Activated CD4-positive, alpha-beta T cell treated with anti-CD3 and anti-CD28 coated beads for 48 hours (primary cell): ENCODE measurements around the gene NINJ2.

Experiments
- DNase-seq: peaks from one replicate; pipeline ENCODE4 v3.0.0-alpha.2; 2020

Gene NINJ2

GRCh38 chr12:612293-612692 lies 51.0 kb downstream of the NINJ2 start:
- no peak for DNase-seq

- no peak for DNase-seq
Observed at GRCh38 chr12:611721-612120, 51.5 kb downstream of the NINJ2 start.

- no peak for DNase-seq
Observed at GRCh38 chr12:608921-609320, 54.3 kb downstream of the NINJ2 start.

DNA sequence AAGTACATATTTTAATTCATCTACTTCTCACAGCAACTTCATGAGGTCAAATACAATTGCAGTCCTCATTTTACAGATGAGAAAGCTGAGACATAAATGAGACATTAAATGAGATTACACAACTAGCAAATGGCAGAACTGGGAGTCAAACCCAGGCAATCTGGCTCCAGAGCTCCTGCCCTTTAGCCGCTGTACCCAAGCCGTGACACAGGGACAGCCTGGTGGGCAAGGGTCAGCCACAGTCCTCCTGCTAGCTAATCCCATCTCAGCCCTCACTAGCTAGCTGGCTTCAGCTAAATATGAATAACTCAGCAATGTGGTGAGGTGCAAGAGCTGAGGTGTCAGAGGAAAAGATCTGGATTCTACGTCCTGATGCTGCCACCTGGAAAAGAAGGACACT lies 54.8 kb downstream of the NINJ2 start:
- no peak for DNase-seq

GRCh38 chr12:607541-608001 lies 55.7 kb downstream of the NINJ2 start:
- DNase-seq: no peak

DNA sequence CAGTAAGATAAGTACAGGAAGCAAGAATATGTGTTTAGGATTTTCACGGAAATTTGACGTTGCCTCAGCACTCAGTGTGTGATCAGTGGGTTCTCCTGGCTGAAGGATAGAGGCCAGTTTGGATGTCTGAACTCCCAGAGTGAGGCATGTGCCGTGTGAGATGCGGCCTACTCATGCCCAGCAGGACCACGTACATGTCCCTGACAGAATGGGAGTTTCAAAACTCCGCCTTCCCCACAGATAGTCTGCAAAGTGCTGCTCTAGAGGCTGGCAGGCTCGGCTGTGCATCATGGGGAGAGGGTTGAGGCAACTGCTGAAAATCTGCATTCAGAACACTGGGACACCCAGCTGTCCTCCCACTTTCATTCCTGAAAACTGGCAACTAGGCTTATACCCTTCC lies 58.3 kb downstream of the NINJ2 start:
- DNase-seq: no peak

DNA sequence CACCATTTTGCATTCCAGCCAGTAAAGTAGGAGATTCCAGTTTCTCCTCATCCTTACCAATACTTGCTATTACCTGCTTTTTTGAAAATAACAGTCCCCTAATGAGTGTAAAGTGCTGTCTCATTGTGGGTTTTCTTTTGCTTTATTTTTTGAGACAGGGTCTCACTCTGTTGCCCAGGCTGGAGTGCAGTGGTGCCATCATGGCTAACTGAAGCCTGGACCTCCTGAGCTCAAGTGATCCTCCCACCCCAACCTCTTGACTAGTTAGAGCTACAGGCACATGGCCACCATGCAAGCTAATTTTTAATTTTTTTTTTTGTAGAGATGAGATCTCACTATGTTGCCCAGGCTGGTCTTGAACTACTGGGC lies 60.6 kb downstream of the NINJ2 start:
- no peak for DNase-seq

DNA sequence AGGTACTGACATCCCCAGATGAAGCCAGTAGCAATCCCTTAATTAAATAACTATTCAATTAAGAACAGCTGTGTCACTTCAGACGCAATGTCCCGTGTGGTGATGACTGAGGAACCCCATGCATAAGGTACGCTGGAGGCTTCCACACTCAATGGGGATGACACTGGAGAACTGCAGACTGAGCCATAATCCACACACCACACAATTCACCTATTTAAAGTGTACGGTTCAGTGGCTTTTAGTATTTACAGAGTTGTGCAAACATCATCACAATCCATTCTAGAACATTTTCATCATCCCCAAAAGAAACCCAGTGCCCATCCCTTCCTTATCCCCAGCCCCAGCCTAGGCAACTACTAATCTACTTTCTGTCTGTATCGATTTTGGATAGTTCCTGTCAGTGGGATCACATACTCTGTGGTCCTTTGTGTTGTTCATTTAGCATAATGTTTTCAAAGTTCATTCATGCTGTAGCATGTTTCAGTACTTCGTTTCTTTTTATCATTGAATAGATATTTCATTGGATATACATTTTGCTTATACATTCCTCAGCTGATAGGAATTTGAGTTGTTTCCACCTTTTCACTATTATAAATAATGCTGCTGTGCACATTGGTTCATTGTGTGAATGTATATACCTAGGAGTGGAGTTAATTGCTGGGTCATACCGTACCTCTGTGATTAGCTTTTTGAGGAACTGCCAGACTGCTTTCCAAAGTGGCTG lies 61.1 kb downstream of the NINJ2 start:
- no peak for DNase-seq

DNA sequence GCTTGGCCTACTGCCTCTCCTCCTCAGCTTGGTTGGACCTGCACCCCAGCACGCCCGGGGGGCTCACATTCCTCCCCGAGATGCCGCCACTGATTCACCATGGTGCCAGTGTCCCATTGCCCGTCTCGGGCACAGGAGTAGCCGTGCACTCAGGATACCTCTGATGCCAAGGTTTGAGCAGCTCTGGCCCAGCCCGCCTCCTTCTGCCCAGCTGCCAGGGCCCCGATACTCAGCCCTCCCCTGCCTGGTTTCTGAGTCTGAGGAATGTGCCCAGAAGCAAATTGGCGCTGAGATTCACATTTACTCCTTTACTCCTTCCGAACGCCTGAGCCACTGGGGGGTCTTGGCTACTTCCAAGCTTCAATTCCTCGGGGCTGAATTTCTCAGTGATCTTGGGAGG lies 63.5 kb downstream of the NINJ2 start:
- DNase-seq: no peak

- DNase-seq: no peak
Observed at GRCh38 chr12:597926-598568, 65.2 kb downstream of the NINJ2 start.

GRCh38 chr12:593396-594270 lies 69.6 kb downstream of the NINJ2 start:
- DNase-seq: no peak

GRCh38 chr12:592024-592505 lies 71.2 kb downstream of the NINJ2 start:
- no peak for DNase-seq

GRCh38 chr12:591167-592023 lies 71.8 kb downstream of the NINJ2 start:
- no peak for DNase-seq

DNA sequence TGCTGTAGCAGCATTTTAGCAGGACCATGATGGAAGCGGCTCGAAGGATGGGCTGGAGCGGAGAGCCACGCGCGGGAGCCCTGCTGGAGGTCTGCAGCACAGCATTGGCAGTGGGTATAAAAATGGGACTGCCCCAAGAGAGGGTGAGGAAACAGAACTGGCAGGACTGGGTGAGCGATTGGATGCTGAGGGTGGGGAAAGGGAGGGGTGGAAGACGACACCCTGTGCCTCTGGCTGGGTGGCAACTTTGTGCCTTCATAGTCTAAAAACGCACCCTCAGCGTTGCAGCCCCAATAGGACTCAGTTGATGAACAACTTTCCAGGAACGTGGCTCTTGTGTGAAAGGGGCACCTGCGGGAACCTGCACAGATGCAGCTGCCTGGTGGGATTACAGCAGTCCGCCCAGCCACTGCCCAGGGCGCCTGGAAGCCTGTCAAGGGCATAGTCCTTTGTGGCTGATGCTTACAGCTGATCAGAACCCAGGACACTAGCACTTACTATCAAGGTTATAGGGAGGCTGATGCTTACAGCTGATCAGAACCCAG lies 73.0 kb downstream of the NINJ2 start:
- no peak for DNase-seq

- no peak for DNase-seq
Observed at GRCh38 chr12:588646-589045, 74.6 kb downstream of the NINJ2 start.

GRCh38 chr12:588024-588322 lies 75.3 kb downstream of the NINJ2 start:
- DNase-seq: no peak

DNA sequence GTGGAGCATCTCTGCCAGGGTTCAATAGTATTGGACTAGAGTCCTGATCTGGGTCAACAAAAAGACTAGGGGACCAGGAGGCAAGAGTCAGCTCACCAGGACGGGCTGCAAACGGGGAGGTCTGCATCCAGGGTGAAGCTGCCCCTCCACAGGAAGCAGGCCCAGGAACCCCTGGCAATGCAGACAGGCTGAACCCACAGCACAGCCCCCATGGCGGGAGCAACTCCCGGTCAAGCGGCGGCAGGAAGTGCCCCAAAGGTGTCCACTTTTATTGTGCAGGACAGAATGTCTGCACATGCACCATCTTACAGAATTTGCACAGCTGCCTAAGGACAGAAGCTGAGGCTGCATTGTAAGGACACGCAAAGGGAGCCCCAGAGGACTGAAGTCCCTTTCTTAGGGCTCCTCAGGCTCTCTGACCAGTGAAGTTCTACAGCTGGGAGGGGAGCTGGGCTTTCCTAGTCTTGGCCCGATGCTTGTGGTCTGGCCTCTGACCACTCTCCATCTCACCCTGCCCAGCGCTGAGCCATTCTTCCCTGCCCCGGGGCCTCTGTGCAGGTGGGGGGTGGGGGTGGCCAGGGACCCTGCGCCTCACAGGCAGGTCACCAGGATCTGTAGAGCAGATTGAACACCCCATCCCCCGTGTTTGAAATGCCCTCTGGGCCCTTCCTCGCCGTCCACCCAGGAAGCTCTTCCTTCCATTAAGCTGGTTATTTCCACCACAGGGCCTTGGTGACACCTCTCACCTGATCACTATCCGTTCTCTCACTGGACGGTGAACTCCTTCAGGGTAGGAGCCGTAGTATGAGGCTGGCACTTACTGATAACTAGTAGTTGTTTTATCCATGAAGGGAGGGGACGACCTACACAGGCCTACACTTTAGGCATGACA lies 75.9 kb downstream of the NINJ2 start:
- no peak for DNase-seq

- no peak for DNase-seq
Observed at GRCh38 chr12:586318-587071, 76.8 kb downstream of the NINJ2 start.

DNA sequence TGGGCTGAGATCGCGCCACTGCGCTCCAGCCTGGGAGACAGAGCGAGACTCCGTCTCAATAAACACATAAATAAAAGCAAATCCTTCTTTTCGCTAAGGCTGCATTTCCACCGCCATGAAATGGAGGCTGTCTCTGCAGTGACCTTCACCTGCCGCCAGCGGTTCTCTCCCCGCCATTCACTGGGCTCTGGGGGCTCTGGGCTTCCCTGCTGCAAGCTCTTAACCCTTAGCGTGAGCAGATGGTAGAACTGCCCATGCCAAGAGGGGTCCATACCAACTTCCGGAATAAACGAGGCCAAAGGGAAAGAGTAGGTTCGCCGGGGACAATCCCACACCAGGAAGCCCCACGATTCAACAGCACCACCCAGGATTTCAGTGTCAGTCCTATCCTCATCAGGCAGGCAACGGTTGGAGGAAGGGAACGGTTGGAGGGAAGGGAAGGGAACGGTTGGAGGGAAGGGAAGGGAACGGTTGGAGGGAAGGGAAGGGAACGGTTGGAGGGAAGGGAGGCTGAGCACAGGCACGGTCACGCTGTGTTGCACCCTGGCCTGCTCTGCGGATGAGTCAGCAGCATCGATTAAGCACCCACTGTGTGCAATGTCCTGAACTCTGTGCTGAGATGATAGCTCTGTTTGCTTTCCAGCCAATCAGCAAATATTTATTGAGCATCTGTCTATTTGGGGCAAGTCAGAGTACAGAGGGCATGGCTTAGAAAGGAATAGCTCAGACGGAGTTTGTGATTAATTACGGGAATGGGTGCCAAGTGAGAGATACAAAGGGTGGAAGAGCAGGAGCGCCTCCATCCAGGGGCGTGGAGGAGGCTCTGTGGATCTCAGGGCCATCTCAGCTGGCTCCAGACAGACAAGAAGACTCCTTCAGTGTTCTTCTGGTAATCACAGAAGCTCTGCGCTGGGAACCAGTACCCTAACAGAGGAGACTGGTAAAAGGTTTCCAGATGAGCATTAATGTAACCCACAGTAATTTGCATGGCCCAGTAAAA lies 77.9 kb downstream of the NINJ2 start:
- DNase-seq: no peak
